ENCODE measurements around the gene RNF150.

The RNF150 gene

DNA sequence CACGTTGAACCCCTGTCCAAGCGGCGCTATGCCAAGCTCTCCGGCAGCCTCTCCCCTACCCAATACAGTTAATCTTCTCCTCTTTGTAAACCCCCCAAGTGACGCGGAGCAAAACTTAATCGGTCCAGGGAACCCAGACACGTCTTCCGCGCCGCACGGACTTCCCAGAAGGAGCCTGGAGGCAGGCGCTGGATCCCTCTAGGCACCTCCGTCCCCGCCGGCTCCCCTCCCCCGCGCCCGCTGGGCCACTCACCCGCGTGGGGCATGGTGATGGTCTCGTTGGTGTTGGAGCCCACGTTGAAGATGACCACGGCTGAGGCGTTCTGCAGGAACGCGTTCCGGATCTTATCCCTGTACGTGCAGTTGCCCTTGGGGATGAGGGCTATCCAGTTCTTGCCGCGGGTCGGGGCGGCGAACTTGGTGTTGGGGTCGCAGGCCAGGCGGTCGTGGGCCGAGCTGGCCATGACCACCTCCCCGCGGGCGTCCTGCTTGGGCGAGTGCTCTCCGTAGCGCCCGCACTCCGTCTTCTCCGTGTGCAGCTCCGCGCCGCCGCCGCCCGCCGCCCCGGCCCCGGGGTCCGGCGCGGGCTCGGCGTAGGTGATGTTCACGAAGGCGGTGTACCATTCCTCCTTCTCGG lies 1.1 kb downstream of the RNF150 start:
- DNase-seq (ENCODE audit: low read depth in 1 of 2, low spot score in 1 of 2): no peak

DNA sequence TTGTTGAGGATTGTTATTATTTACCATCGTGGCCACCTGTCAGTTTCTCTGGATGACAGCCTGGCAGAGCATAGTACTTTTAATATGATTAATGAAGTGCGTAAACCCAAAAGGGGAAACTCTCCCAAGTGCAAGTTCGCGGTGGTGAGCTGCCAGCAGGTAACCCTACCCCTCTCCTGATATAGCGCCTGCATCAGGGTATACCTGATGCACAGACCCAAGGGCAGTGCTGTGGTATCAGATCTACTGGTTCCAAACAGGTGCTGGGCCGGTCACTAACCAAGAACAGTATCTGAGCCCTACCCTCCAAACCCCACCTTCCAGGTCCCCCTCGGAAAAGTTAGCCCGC lies 1.6 kb downstream of the RNF150 start:
- DNase-seq (ENCODE audit: low read depth in 1 of 2, low spot score in 1 of 2): no peak

- DNase-seq (ENCODE audit: low read depth in 1 of 2, low spot score in 1 of 2): no peak
Measured at GRCh38 chr4:141130947-141131605, 2.2 kb downstream of the RNF150 start.

- no peak for DNase-seq (ENCODE audit: low read depth in 1 of 2, low spot score in 1 of 2)
Measured at GRCh38 chr4:141127884-141128283, 5.4 kb downstream of the RNF150 start.

DNA sequence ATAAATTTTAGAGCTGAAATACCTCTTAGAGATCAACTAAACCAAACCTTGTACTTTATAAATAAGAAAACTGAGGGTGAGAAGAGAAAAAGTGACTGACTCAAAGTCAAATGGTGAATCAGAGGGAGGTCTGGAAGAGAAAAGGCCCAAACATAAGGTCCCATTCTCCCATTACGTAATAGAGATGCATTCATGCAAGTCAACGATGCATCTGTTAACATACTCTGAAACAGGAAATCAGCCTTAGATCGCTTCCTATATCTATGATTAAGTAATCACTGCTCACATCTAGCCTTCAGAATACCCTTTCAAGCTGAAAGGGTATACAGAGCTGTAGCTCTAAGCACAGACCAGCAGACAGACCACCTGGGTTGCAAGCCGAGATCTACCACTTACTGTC lies 6.5 kb downstream of the RNF150 start:
- DNase-seq (ENCODE audit: low read depth in 1 of 2, low spot score in 1 of 2): no peak

GRCh38 chr4:141124224-141124623 lies 9.0 kb downstream of the RNF150 start:
- no peak for DNase-seq (ENCODE audit: low read depth in 1 of 2, low spot score in 1 of 2)

GRCh38 chr4:141121768-141122454 lies 11.4 kb downstream of the RNF150 start:
- no peak for DNase-seq (ENCODE audit: low read depth in 1 of 2, low spot score in 1 of 2)

- no peak for DNase-seq (ENCODE audit: low read depth in 1 of 2, low spot score in 1 of 2)
Measured at GRCh38 chr4:141121101-141121500, 12.2 kb downstream of the RNF150 start.

GRCh38 chr4:141120036-141120593 lies 13.2 kb downstream of the RNF150 start:
- no peak for DNase-seq (ENCODE audit: low read depth in 1 of 2, low spot score in 1 of 2)

DNA sequence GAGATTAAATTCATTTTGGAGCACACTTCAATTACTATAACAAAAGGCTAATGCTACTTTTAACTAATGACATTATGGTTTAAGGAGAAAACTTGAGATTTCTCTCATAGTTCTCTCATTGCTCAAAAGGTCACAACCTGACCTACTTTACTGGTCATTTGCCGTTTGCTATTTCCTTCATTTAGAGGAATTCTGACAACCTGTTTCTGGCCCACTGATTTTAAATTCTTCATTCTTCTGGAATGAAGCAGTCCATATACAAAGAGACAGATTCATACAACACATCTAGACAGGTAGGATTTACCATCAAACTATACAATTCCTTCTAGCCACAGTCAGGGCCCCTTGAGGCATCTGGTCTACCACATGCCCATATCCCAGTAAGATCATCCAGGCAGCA lies 14.2 kb downstream of the RNF150 start:
- no peak for DNase-seq (ENCODE audit: low read depth in 1 of 2, low spot score in 1 of 2)

- no peak for DNase-seq (ENCODE audit: low read depth in 1 of 2, low spot score in 1 of 2)
Measured at GRCh38 chr4:141118381-141118780, 14.9 kb downstream of the RNF150 start.

GRCh38 chr4:141117935-141118334 lies 15.3 kb downstream of the RNF150 start:
- no peak for DNase-seq (ENCODE audit: low read depth in 1 of 2, low spot score in 1 of 2)

- DNase-seq (ENCODE audit: low read depth in 1 of 2, low spot score in 1 of 2): no peak
Measured at GRCh38 chr4:141109983-141110382, 23.3 kb downstream of the RNF150 start.

DNA sequence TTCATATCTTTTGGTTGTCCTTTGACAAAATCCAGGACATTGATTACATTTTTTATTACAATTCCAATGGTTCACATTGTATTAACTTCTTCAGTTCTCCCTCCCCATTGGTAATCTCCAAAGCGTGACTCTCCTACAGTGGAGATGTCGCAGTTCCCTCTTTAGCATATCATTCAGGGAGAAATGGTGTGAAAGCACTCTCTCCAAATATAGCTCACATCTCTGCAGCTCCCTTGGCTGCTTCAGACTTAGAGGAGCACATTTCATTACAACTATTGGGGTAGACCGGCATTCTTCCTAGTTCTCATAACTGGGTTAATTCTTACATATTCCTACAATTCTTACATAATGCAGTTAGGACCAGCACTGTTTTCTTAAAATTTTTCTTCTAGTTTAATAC lies 25.3 kb downstream of the RNF150 start:
- DNase-seq (ENCODE audit: low read depth in 1 of 2, low spot score in 1 of 2): no peak

- no peak for DNase-seq (ENCODE audit: low read depth in 1 of 2, low spot score in 1 of 2)
Measured at GRCh38 chr4:141102367-141102766, 30.9 kb downstream of the RNF150 start.

DNA sequence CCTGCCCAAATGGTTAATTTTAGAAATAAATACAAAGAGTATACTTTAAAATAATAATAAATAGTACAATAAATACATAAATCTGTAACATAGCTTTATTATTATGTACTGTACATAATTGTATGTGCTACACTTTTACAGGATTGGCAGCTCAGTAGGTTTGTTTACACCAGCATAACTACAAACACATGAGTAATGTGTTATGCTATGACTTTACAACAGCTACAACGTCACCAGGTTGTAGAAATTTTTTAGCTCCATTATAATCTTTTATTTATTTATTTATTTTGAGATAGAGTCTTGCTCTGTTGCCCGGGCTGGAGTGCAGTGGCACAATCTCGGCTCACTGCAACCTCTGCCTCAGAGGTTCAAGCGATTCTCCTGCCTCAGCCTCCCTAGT lies 31.8 kb downstream of the RNF150 start:
- DNase-seq (ENCODE audit: low read depth in 1 of 2, low spot score in 1 of 2): no peak

DNA sequence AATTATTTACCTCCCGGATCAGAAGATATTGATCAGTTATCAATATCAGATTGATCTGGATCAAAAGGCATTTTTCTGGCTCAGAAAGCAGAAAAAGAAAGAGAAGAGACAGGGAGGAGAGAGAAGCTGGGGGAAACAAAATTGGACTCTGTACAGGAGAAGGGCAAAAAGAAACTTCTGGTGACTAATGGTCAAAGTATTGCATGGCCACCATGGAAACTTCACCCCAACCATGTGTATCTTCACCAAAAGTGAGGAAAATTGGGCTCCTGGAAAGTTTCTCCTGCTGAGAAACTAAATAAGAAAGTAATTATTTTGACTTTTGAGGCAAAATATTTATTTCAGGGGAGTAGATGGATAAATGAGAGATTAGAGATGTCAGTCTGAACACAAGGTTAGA lies 33.9 kb downstream of the RNF150 start:
- DNase-seq (ENCODE audit: low read depth in 1 of 2, low spot score in 1 of 2): no peak

GRCh38 chr4:141098163-141098562 lies 35.1 kb downstream of the RNF150 start:
- no peak for DNase-seq (ENCODE audit: low read depth in 1 of 2, low spot score in 1 of 2)

GRCh38 chr4:141090473-141090872 lies 42.8 kb downstream of the RNF150 start:
- DNase-seq (ENCODE audit: low read depth in 1 of 2, low spot score in 1 of 2): no peak

- DNase-seq (ENCODE audit: low read depth in 1 of 2, low spot score in 1 of 2): no peak
Measured at GRCh38 chr4:141081921-141082395, 51.3 kb downstream of the RNF150 start.

DNA sequence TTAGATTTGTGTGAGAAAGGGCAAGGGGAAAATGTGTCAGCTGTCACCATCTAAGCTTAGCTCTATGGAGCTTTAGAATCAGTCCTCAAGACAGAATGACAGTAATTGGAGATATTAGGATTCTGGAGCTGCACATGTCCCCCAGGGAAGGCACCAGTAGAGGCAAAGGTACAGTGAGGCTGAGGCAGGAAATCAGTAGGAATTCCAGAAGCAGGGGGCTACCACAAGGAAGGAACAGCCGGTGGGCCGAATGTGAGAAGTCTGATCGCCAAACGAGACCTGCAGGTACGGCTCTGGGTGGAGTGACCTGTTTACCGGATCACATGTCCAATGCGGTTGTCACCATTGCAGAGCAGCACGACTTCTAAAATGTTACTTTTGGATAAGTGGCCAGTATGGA lies 52.6 kb downstream of the RNF150 start:
- no peak for DNase-seq (ENCODE audit: low read depth in 1 of 2, low spot score in 1 of 2)

GRCh38 chr4:141079393-141079930 lies 53.8 kb downstream of the RNF150 start:
- no peak for DNase-seq (ENCODE audit: low read depth in 1 of 2, low spot score in 1 of 2)

Measured in activated CD4-positive, alpha-beta T cell treated with anti-CD3 and anti-CD28 coated beads, Interleukin-2, amount 50 U/mL, for 24 hours (primary cell).